WERI-Rb-1 (cell line): ENCODE data around the gene CERS3.

Experiments
- DNase-seq: peaks from one replicate; pipeline ENCODE4 v3.0.0-alpha.2; 2020
- H3K27ac ChIP-seq: fragments of 250-450 bp; sonication (Bioruptor Pico); 2 replicates; pipeline ENCODE4 v1.5.1; 2020; ENCODE audit warnings: mild to moderate bottlenecking, moderate library complexity
- H3K27me3 ChIP-seq: fragments of 250-450 bp; sonication (Bioruptor Pico); 2 replicates; pipeline ENCODE4 v1.5.1; 2021; ENCODE audit warnings: mild to moderate bottlenecking, low read depth, moderate library complexity; ENCODE audit not compliant: insufficient read depth, severe bottlenecking
- H3K36me3 ChIP-seq: fragments of 250-450 bp; sonication (Bioruptor Pico); 2 replicates; pipeline ENCODE4 v1.5.1; 2020; ENCODE audit warnings: mild to moderate bottlenecking, moderate library complexity
- H3K4me3 ChIP-seq: 2 replicates; pipeline ENCODE4 v1.5.1; 2011; ENCODE audit warnings: low read depth, mild to moderate bottlenecking, control low read depth, low read length
- H3K9me3 ChIP-seq: fragments of 250-450 bp; sonication (Bioruptor Pico); 2 replicates; pipeline ENCODE4 v1.5.1; 2021; ENCODE audit warnings: mild to moderate bottlenecking, moderate library complexity; ENCODE audit not compliant: severe bottlenecking
- CTCF ChIP-seq: IDR thresholded peaks from 2 replicates; pipeline ENCODE4 v1.5.1; 2011; ENCODE audit warnings: low read depth, mild to moderate bottlenecking, control low read depth, inconsistent platforms, low read length

CERS3 gene

GRCh38 chr15:100501117-100501516 lies 27.6 kb downstream of the CERS3 start:
- no peaks in the 10 kb centered on the region for H3K27me3 ChIP-seq
- no peak for DNase-seq
- H3K4me3 ChIP-seq = no peak overlapping the region
- no peak for TF ChIP-seq CTCF
- H3K36me3 ChIP-seq = no peaks in the 10 kb centered on the region
- no peaks in the 10 kb centered on the region for H3K9me3 ChIP-seq
- H3K27ac ChIP-seq = no peak overlapping the region

- H3K27me3 ChIP-seq = no peaks in the 10 kb centered on the region
- no peak overlapping the region for H3K27ac ChIP-seq
- H3K9me3 ChIP-seq = no peaks in the 10 kb centered on the region
- H3K36me3 ChIP-seq = no peaks in the 10 kb centered on the region
- H3K4me3 ChIP-seq = no peak overlapping the region
- DNase-seq = no peak
- TF ChIP-seq CTCF = no peak
Observed at GRCh38 chr15:100500226-100500990, 28.3 kb downstream of the CERS3 start.

- H3K27ac ChIP-seq = no peak overlapping the region
- H3K36me3 ChIP-seq = no peaks in the 10 kb centered on the region
- DNase-seq = no peak
- no peaks in the 10 kb centered on the region for H3K27me3 ChIP-seq
- no peak overlapping the region for H3K4me3 ChIP-seq
- H3K9me3 ChIP-seq = no peaks in the 10 kb centered on the region
- TF ChIP-seq CTCF = no peak
Observed at GRCh38 chr15:100495861-100496260, 32.9 kb downstream of the CERS3 start.

GRCh38 chr15:100493213-100493612 lies 35.5 kb downstream of the CERS3 start:
- DNase-seq = no peak
- TF ChIP-seq CTCF = no peak
- no peak overlapping the region for H3K4me3 ChIP-seq
- no peak overlapping the region for H3K27ac ChIP-seq
- H3K36me3 ChIP-seq = no peaks in the 10 kb centered on the region
- H3K27me3 ChIP-seq = no peaks in the 10 kb centered on the region
- H3K9me3 ChIP-seq = no peaks in the 10 kb centered on the region

GRCh38 chr15:100484443-100484842 lies 44.3 kb downstream of the CERS3 start:
- no peak for TF ChIP-seq CTCF
- no peaks in the 10 kb centered on the region for H3K9me3 ChIP-seq
- H3K27ac ChIP-seq = no peak overlapping the region
- H3K27me3 ChIP-seq = no peaks in the 10 kb centered on the region
- no peaks in the 10 kb centered on the region for H3K36me3 ChIP-seq
- no peak overlapping the region for H3K4me3 ChIP-seq
- no peak for DNase-seq

- Histone ChIP-seq H3K27me3 (no peaks in the 10 kb centered on the region), H3K27ac (no peak overlapping the region), H3K9me3 (peaks cover 2% of the 10 kb centered on the region), H3K4me3 (no peak overlapping the region), H3K36me3 (no peaks in the 10 kb centered on the region)
- no peak for TF ChIP-seq CTCF
- DNase-seq = no peak
Observed at GRCh38 chr15:100483370-100483769, 45.4 kb downstream of the CERS3 start.
